Parathyroid adenoma (tissue), 2 donors: ENCODE measurements around the gene ELN.

Experiments
- H2AFZ ChIP-seq: fragments of 300-600 bp; sonication (generic); one replicate; pipeline ENCODE4 v1.7.0; 2017; ENCODE audit warnings: antibody characterized with exemption, mild to moderate bottlenecking
- H3K27ac ChIP-seq: fragments of 300-600 bp; sonication (generic); one replicate; pipeline ENCODE4 v1.7.0; 2017
- H3K27me3 ChIP-seq: fragments of 300-600 bp; sonication (generic); one replicate; pipeline ENCODE4 v1.7.0; 2017; ENCODE audit warnings: low read length; ENCODE audit not compliant: control insufficient read depth, insufficient read depth
- H3K36me3 ChIP-seq: fragments of 300-600 bp; sonication (generic); one replicate; pipeline ENCODE4 v1.7.0; 2017; ENCODE audit warnings: low read length; ENCODE audit not compliant: control insufficient read depth, insufficient read depth
- H3K4me1 ChIP-seq: fragments of 300-600 bp; sonication (generic); one replicate; pipeline ENCODE4 v1.7.0; 2017; ENCODE audit warnings: control low read depth
- H3K4me2 ChIP-seq: fragments of 300-600 bp; sonication (generic); one replicate; pipeline ENCODE4 v1.7.0; 2017; ENCODE audit warnings: low read length
- H3K4me3 ChIP-seq: fragments of 300-600 bp; sonication (generic); one replicate; pipeline ENCODE4 v1.7.0; 2017; ENCODE audit warnings: low read depth, low read length
- H3K79me2 ChIP-seq: fragments of 300-600 bp; sonication (generic); one replicate; pipeline ENCODE4 v1.7.0; 2017; ENCODE audit warnings: control low read depth
- H3K9ac ChIP-seq: fragments of 300-600 bp; sonication (generic); one replicate; pipeline ENCODE4 v1.7.0; 2017; ENCODE audit warnings: mild to moderate bottlenecking
- H3K9me3 ChIP-seq: fragments of 300-600 bp; sonication (generic); one replicate; pipeline ENCODE4 v1.7.0; 2017; ENCODE audit warnings: low read length; ENCODE audit not compliant: control insufficient read depth
- TF ChIP-seq, protein P1 (sequence below): fragments of 300-600 bp; sonication (generic); IDR thresholded peaks from one replicate; pipeline ENCODE4 v1.7.0; 2017; ENCODE audit warnings: antibody characterized with exemption, mild to moderate bottlenecking
- donor health status: primary hyperparathyroidism.

The ELN gene

GRCh38 chr7:74069790-74070618 lies 42.0 kb downstream of the ELN start:
- H3K79me2 ChIP-seq = no peaks in the 10 kb centered on the region
- no peaks in the 10 kb centered on the region for H3K4me1 ChIP-seq
- TF ChIP-seq, protein P1, sequence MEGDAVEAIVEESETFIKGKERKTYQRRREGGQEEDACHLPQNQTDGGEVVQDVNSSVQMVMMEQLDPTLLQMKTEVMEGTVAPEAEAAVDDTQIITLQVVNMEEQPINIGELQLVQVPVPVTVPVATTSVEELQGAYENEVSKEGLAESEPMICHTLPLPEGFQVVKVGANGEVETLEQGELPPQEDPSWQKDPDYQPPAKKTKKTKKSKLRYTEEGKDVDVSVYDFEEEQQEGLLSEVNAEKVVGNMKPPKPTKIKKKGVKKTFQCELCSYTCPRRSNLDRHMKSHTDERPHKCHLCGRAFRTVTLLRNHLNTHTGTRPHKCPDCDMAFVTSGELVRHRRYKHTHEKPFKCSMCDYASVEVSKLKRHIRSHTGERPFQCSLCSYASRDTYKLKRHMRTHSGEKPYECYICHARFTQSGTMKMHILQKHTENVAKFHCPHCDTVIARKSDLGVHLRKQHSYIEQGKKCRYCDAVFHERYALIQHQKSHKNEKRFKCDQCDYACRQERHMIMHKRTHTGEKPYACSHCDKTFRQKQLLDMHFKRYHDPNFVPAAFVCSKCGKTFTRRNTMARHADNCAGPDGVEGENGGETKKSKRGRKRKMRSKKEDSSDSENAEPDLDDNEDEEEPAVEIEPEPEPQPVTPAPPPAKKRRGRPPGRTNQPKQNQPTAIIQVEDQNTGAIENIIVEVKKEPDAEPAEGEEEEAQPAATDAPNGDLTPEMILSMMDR = no peak
- no peak overlapping the region for H3K4me2 ChIP-seq
- H3K4me3 ChIP-seq = no peak overlapping the region
- H2AFZ ChIP-seq = no peak overlapping the region
- H3K27ac ChIP-seq = no peak overlapping the region
- H3K27me3 ChIP-seq = no peaks in the 10 kb centered on the region
- no peaks in the 10 kb centered on the region for H3K9me3 ChIP-seq
- no peaks in the 10 kb centered on the region for H3K36me3 ChIP-seq
- no peak overlapping the region for H3K9ac ChIP-seq

GRCh38 chr7:74070619-74070921 lies 42.6 kb downstream of the ELN start:
- H3K27me3 ChIP-seq = no peaks in the 10 kb centered on the region
- no peaks in the 10 kb centered on the region for H3K4me1 ChIP-seq
- no peak overlapping the region for H2AFZ ChIP-seq
- H3K36me3 ChIP-seq = no peaks in the 10 kb centered on the region
- H3K9me3 ChIP-seq = no peaks in the 10 kb centered on the region
- no peak overlapping the region for H3K27ac ChIP-seq
- H3K4me3 ChIP-seq = no peak overlapping the region
- no peak overlapping the region for H3K4me2 ChIP-seq
- TF ChIP-seq, protein P1 = no peak
- H3K9ac ChIP-seq = no peak overlapping the region
- no peaks in the 10 kb centered on the region for H3K79me2 ChIP-seq

GRCh38 chr7:74071121-74071520 lies 43.1 kb downstream of the ELN start:
- H3K9ac ChIP-seq = no peak overlapping the region
- H3K36me3 ChIP-seq = no peaks in the 10 kb centered on the region
- no peaks in the 10 kb centered on the region for H3K79me2 ChIP-seq
- H3K9me3 ChIP-seq = no peaks in the 10 kb centered on the region
- no peak overlapping the region for H2AFZ ChIP-seq
- TF ChIP-seq, protein P1 = no peak
- no peaks in the 10 kb centered on the region for H3K27me3 ChIP-seq
- no peak overlapping the region for H3K27ac ChIP-seq
- H3K4me2 ChIP-seq = no peak overlapping the region
- H3K4me1 ChIP-seq = no peaks in the 10 kb centered on the region
- H3K4me3 ChIP-seq = no peak overlapping the region

DNA sequence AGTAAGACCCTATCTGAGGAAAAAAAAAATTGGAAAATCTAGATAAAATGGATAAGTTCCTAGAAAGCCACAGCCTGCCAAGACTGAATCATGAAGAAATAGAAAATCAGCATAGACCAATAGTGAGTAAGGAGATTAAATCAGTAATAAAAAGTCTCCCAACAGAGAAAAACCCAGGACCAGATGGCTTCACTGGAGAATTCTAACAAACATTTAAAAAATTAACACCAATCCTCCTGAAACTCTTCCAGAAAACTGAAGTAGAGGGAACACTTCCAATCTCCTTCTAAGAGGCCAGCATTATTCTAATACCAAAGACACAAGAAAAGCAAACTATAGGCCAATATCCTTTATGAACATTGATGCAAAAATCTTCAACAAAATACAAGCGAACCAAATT lies 46.8 kb downstream of the ELN start:
- TF ChIP-seq, protein P1 = no peak
- Histone ChIP-seq H3K79me2 (no peaks in the 10 kb centered on the region), H3K9me3 (no peaks in the 10 kb centered on the region), H3K4me1 (peaks cover 5% of the 10 kb centered on the region), H3K27ac (no peak overlapping the region), H2AFZ (no peak overlapping the region), H3K4me3 (no peak overlapping the region), H3K36me3 (no peaks in the 10 kb centered on the region), H3K27me3 (no peaks in the 10 kb centered on the region), H3K4me2 (no peak overlapping the region), H3K9ac (no peak overlapping the region)

GRCh38 chr7:74078461-74078860 lies 50.5 kb downstream of the ELN start:
- Histone ChIP-seq H3K27me3 (no peaks in the 10 kb centered on the region), H3K9me3 (no peaks in the 10 kb centered on the region), H3K4me2 (no peak overlapping the region), H3K4me1 (peaks cover 8% of the 10 kb centered on the region), H3K9ac (no peak overlapping the region), H3K27ac (peak overlapping the region; percentile 37), H3K79me2 (no peaks in the 10 kb centered on the region), H3K36me3 (no peaks in the 10 kb centered on the region), H3K4me3 (no peak overlapping the region), H2AFZ (no peak overlapping the region)
- TF ChIP-seq, protein P1 = no peak
